PC-9 (cell line): ENCODE results near the gene CXCR6. TPM values are rescaled to one million over a fixed set of nuclear protein-coding genes. Genes with fewer than 3 reads are reported as not detected.

Experiments used
- BruUV-seq: library from RNA; stranded (reverse); fragments of 400-500 nt; replicated peaks from 2 replicates; lab custom pipeline; 2021; lab: Mats Ljungman, UMichigan
- CTCF ChIA-PET: fragments of 300-600 bp; sonication (Branson Sonifier 250); formaldehyde crosslinking; loops from one replicate; lab custom pipeline; 2022; ENCODE audit warnings: antibody characterized with exemption; lab: Charles Lee
- POLR2A ChIA-PET: fragments of 300-600 bp; sonication (Branson Sonifier 250); formaldehyde crosslinking; loops from one replicate; lab custom pipeline; 2022; ENCODE audit warnings: antibody characterized with exemption; ENCODE audit not compliant: unreplicated experiment; lab: Charles Lee
- DNase-seq, 2 experiments: peaks; one replicate each; pipeline versions ENCODE4 v3.0.0 to v3.0.0-alpha.2; 2015 to 2022; ENCODE audit warnings: mixed read lengths in 1 of 2
- H2AFZ ChIP-seq: fragments of 200-600 bp; sonication (generic); 2 replicates; pipeline ENCODE4 v1.8.1; 2017; ENCODE audit warnings: antibody characterized with exemption
- H3F3A ChIP-seq: fragments of 200-600 bp; sonication (generic); 2 replicates; pipeline ENCODE4 v1.8.1; 2017; ENCODE audit warnings: antibody characterized with exemption, mild to moderate bottlenecking, low read depth; ENCODE audit not compliant: insufficient read depth
- H3K27ac ChIP-seq: fragments of 200-600 bp; sonication (generic); 2 replicates; pipeline ENCODE4 v1.6.1; 2016; ENCODE audit warnings: mixed run types
- H3K27me3 ChIP-seq: fragments of 200-600 bp; sonication (generic); 2 replicates; pipeline ENCODE4 v1.6.1; 2016; ENCODE audit warnings: low read depth, mixed run types; ENCODE audit not compliant: insufficient read depth
- H3K36me3 ChIP-seq: fragments of 200-600 bp; sonication (generic); 2 replicates; pipeline ENCODE4 v1.6.1; 2016; ENCODE audit warnings: low read depth, mixed run types
- H3K4me1 ChIP-seq: fragments of 200-600 bp; sonication (generic); replicated peaks from 2 replicates; pipeline ENCODE4 v1.6.1; 2016; ENCODE audit warnings: mixed run types; ENCODE audit not compliant: insufficient read depth
- H3K4me2 ChIP-seq: fragments of 200-600 bp; sonication (generic); 2 replicates; pipeline ENCODE4 v1.6.1; 2017; ENCODE audit warnings: mixed run types
- H3K4me3 ChIP-seq: fragments of 200-600 bp; sonication (generic); 2 replicates; pipeline ENCODE4 v1.6.1; 2016; ENCODE audit warnings: mixed run types
- H3K79me2 ChIP-seq: fragments of 200-600 bp; sonication (generic); 2 replicates; pipeline ENCODE4 v1.6.1; 2017; ENCODE audit warnings: low read depth, mixed run types
- H3K9me2 ChIP-seq: fragments of 200-600 bp; sonication (generic); 2 replicates; pipeline ENCODE4 v1.8.1; 2017; ENCODE audit warnings: mild to moderate bottlenecking; ENCODE audit not compliant: insufficient read depth
- H3K9me3 ChIP-seq: fragments of 200-600 bp; sonication (generic); 2 replicates; pipeline ENCODE4 v1.8.1; 2016; ENCODE audit warnings: low read depth; ENCODE audit not compliant: insufficient read depth
- H4K20me1 ChIP-seq: fragments of 200-600 bp; sonication (generic); 2 replicates; pipeline ENCODE4 v1.8.1; 2017; ENCODE audit not compliant: insufficient read depth
- EZH2 ChIP-seq: fragments of 200-600 bp; sonication (generic); IDR thresholded peaks from 2 replicates; pipeline ENCODE4 v1.8.0; 2017; ENCODE audit warnings: antibody characterized with exemption, low read depth
- intact Hi-C: fragments of 100-400 bp; cut with micrococcal nuclease; formaldehyde crosslinking; loops from one replicate; pipeline ENCODE4 v1.10.0; 2022; ENCODE audit not compliant: unreplicated experiment
- total RNA-seq: library from RNA; stranded (reverse); gene quantifications from 2 replicates; pipeline ENCODE4 v1.2.3, GENCODE V29; 2021
- TF ChIP-seq, protein P1 (sequence below): fragments of 200-600 bp; sonication (generic); conservative IDR thresholded peaks from 2 replicates; pipeline ENCODE4 v1.6.1; 2017; ENCODE audit warnings: mixed run types, antibody characterized with exemption, mild to moderate bottlenecking, moderate library complexity

CXCR6 gene
- total RNA-seq, 1 experiment from 2014 or later: 0.74 TPM

DNA sequence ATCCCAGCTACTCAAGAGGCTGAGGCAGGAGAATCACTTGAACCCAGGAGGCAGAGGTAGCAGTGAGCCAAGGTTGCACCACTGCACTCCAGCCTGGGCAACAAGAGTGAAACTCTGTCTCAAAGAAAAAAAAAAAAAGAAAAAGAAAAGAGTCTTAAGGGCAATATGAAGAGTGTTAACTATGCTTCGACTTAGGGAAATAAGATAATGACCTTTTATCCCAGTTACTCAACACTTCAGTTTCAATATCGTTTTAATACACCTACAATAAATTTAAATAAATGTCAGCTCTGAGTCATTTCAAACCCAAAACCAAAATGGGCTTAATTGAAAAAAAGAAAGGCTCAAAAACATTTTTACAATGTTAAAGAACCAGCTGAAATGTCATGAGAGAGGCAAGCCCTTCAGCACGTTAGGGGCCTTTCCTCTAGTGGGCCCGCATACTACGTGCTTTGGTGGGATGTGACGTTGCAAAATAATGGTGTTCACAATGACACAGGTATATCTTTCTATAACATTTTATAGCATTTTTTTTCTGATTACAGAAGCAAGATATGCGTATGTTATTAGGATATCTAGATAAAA, 37.1 kb downstream of the CXCR6 start:
- Histone ChIP-seq H3K27me3 (no peaks in the 10 kb centered on the region), H3K27ac (no peak overlapping the region), H4K20me1 (no peaks in the 10 kb centered on the region), H3K9me2 (no peaks in the 10 kb centered on the region), H3K4me1 (peaks cover 10% of the 10 kb centered on the region; the same call in 1 of the 2 replicates), H3K4me3 (no peak overlapping the region), H3K79me2 (no peaks in the 10 kb centered on the region), H3K36me3 (peaks cover 19% of the 10 kb centered on the region), H3K9me3 (no peaks in the 10 kb centered on the region), H2AFZ (no peak overlapping the region), H3K4me2 (no peak overlapping the region), H3F3A (no peaks in the 10 kb centered on the region)
- DNase-seq: no peak
- intact Hi-C loops: no loop called here
- ChIA-PET CTCF (interaction anchor here (0.7 kb wide), 1 partner anchor 79 kb away, joined by 3 read pairs; no protein-coding TSS in a partner anchor), POLR2A (interaction anchor here (0.7 kb wide), 1 partner anchor 15 kb away, joined by 4 read pairs; no protein-coding TSS in a partner anchor)
- no peak for TF ChIP-seq EZH2
- no TSS peak for BruUV-seq

DNA sequence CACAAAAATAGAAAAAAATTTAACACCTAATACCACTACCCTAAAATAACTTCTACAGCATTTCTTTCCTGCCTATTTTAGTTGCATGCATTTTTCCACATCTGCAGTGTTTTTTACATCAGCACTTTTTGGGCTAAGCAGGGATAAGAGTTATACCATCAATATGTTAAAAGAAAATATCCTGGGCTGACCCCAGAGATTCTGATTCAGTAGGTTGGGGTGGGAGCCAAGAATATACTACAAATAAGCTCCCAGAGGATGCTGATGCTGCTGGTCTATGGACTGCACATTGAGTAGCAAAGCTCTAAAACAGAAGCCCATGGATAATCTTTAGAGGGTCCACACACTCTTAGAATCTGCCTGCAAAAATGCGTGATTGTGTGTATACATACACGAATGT, 37.6 kb downstream of the CXCR6 start:
- BruUV-seq: no TSS peak
- intact Hi-C loops: no loop called here
- DNase-seq: no peak
- peaks cover 12% of the 10 kb centered on the region for H3K4me1 ChIP-seq
- no peak overlapping the region for H3K4me3 ChIP-seq
- no peak overlapping the region for H3K4me2 ChIP-seq
- no peak overlapping the region for H3K27ac ChIP-seq
- H3K36me3 ChIP-seq: peaks cover 18% of the 10 kb centered on the region
- no peaks in the 10 kb centered on the region for H3K27me3 ChIP-seq
- TF ChIP-seq, protein P1, sequence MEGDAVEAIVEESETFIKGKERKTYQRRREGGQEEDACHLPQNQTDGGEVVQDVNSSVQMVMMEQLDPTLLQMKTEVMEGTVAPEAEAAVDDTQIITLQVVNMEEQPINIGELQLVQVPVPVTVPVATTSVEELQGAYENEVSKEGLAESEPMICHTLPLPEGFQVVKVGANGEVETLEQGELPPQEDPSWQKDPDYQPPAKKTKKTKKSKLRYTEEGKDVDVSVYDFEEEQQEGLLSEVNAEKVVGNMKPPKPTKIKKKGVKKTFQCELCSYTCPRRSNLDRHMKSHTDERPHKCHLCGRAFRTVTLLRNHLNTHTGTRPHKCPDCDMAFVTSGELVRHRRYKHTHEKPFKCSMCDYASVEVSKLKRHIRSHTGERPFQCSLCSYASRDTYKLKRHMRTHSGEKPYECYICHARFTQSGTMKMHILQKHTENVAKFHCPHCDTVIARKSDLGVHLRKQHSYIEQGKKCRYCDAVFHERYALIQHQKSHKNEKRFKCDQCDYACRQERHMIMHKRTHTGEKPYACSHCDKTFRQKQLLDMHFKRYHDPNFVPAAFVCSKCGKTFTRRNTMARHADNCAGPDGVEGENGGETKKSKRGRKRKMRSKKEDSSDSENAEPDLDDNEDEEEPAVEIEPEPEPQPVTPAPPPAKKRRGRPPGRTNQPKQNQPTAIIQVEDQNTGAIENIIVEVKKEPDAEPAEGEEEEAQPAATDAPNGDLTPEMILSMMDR: no peak
- TF ChIP-seq EZH2: no peak
- H2AFZ ChIP-seq: no peak overlapping the region
- H3F3A ChIP-seq: no peaks in the 10 kb centered on the region
- no peaks in the 10 kb centered on the region for H3K9me3 ChIP-seq
- H4K20me1 ChIP-seq: no peaks in the 10 kb centered on the region
- no peaks in the 10 kb centered on the region for H3K9me2 ChIP-seq
- CTCF ChIA-PET: interaction anchor here (0.7 kb wide), 1 partner anchor 78 kb away, joined by 3 read pairs; no protein-coding TSS in a partner anchor
- 0 out of 2 replicates have a peak, but pooled peaks cover 4% of the 10 kb centered on the region for H3K79me2 ChIP-seq
- POLR2A ChIA-PET: interaction anchor here (0.7 kb wide), 1 partner anchor 14 kb away, joined by 4 read pairs; no protein-coding TSS in a partner anchor

DNA sequence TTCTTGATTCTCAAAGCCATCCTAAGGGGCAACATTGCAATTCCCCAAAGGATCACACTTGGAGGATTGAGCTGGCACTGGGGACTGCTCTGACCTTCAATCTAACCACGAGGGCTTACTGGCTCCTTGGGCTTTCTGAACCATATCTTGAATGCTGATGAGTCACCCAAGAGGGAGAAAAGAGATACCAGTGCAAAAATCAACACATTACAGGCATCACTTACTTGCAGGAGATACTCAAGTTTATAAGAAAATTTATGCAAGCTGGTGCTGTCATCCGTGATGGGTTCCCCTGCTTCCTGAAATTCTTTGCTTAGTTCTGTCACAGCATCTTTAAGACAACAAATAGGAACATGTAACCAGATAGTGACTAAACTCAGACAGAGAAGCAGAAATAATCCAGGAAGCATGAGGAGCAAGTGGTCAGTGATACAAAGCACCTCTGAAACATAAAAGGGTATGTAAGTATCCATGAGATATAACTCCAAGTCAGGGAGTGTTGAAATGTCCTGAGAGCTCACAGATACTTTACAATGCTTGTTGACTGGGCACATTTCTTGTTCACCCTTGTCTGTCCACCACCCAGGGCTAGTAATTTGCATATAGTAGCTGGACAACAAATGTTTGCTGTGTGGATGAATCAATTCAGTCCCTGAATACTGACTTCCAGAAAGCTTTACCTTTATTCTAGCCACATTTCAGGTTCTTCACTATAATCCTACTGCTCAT, 38.2 kb downstream of the CXCR6 start:
- peaks cover under 1% of the 10 kb centered on the region; the same call in 1 of the 2 replicates for H3F3A ChIP-seq
- H3K36me3 ChIP-seq: peaks cover 18% of the 10 kb centered on the region
- no peak for TF ChIP-seq EZH2
- TF ChIP-seq, protein P1: no peak
- no peaks in the 10 kb centered on the region for H3K9me2 ChIP-seq
- CTCF ChIA-PET: no interaction called here
- H3K4me3 ChIP-seq: no peak overlapping the region
- H3K9me3 ChIP-seq: no peaks in the 10 kb centered on the region
- no peaks in the 10 kb centered on the region for H4K20me1 ChIP-seq
- no peak overlapping the region for H3K27ac ChIP-seq
- no peak overlapping the region for H3K4me2 ChIP-seq
- no peak for DNase-seq
- intact Hi-C loops: no loop called here
- peaks cover 19% of the 10 kb centered on the region for H3K4me1 ChIP-seq
- POLR2A ChIA-PET: interaction anchor here (0.7 kb wide), 1 partner anchor 14 kb away, joined by 4 read pairs; no protein-coding TSS in a partner anchor
- BruUV-seq: no TSS peak
- H2AFZ ChIP-seq: no peak overlapping the region
- H3K79me2 ChIP-seq: 0 out of 2 replicates have a peak, but pooled peaks cover 5% of the 10 kb centered on the region
- no peaks in the 10 kb centered on the region for H3K27me3 ChIP-seq
